NOMO-1 treated with DMSO at 0.1 percent for 48 hours (cell line): ENCODE results near the gene EIF5AL1.
"Not testable (repeated sequence)": the region's sequence is repeated elsewhere in the genome, so short reads cannot be mapped to it uniquely, and the experiment has no call there.

Experiments
- DNase-seq: peaks from one replicate; lab custom pipeline; 2025; ENCODE audit not compliant: unreplicated experiment; lab: John Stamatoyannopoulos, UW

EIF5AL1 gene

GRCh38 chr10:79511891-79512583 is at the start of gene EIF5AL1:
Gene EIF5AL1 (plus strand): TSS chr10:79512533. CDS start chr10:79512650, 117 bp downstream.
- DNase-seq = not testable (repeated sequence)

GRCh38 chr10:79463578-79464496 is 48.5 kb upstream of the EIF5AL1 start:
- DNase-seq = no peak

- DNase-seq = no peak
Observed at GRCh38 chr10:79465341-79465740, 47.0 kb upstream of the EIF5AL1 start.

- no peak for DNase-seq
Observed at GRCh38 chr10:79468015-79468560, 44.2 kb upstream of the EIF5AL1 start.

GRCh38 chr10:79468841-79469585 is 43.3 kb upstream of the EIF5AL1 start:
- no peak for DNase-seq

- no peak for DNase-seq
Observed at GRCh38 chr10:79470096-79470495, 42.2 kb upstream of the EIF5AL1 start.

- no peak for DNase-seq
Observed at GRCh38 chr10:79471776-79472175, 40.6 kb upstream of the EIF5AL1 start.

- no peak for DNase-seq
Observed at GRCh38 chr10:79472449-79472848, 39.9 kb upstream of the EIF5AL1 start.

GRCh38 chr10:79472951-79473350 is 39.4 kb upstream of the EIF5AL1 start:
- no peak for DNase-seq

- peak; percentile 65 for DNase-seq
Observed at GRCh38 chr10:79473496-79474095, 38.7 kb upstream of the EIF5AL1 start.

- DNase-seq = no peak
Observed at GRCh38 chr10:79475119-79475653, 37.1 kb upstream of the EIF5AL1 start.

GRCh38 chr10:79475877-79476276 is 36.5 kb upstream of the EIF5AL1 start:
- no peak for DNase-seq

GRCh38 chr10:79476645-79477044 is 35.7 kb upstream of the EIF5AL1 start:
- DNase-seq = no peak

GRCh38 chr10:79477456-79477855 is 34.9 kb upstream of the EIF5AL1 start:
- no peak for DNase-seq

GRCh38 chr10:79479283-79479909 is 32.9 kb upstream of the EIF5AL1 start:
- no peak for DNase-seq

- DNase-seq = no peak
Observed at GRCh38 chr10:79482304-79482703, 30.0 kb upstream of the EIF5AL1 start.

GRCh38 chr10:79482741-79483140 is 29.6 kb upstream of the EIF5AL1 start:
- no peak for DNase-seq

- no peak for DNase-seq
Observed at GRCh38 chr10:79483299-79483698, 29.0 kb upstream of the EIF5AL1 start.

- no peak for DNase-seq
Observed at GRCh38 chr10:79483948-79484347, 28.4 kb upstream of the EIF5AL1 start.

GRCh38 chr10:79484476-79484875 is 27.9 kb upstream of the EIF5AL1 start:
- no peak for DNase-seq
